Vagina (tissue), 2 donors: Measurements from ENCODE around the gene GRIK3. TPM values are rescaled to one million over a fixed set of nuclear protein-coding genes. Genes with fewer than 3 reads are reported as not detected.

ENCODE experiments used
- DNase-seq, 2 donors: peaks; one replicate each; pipeline ENCODE4 v3.0.0-alpha.2; 2017; ENCODE audit errors: extremely low spot score in 2 of 2
- H3K27ac ChIP-seq: fragments of 200-600 bp; sonication (generic); one replicate; pipeline ENCODE4 v1.5.1; 2019
- H3K27me3 ChIP-seq: fragments of 200-600 bp; sonication (generic); one replicate; pipeline ENCODE4 v1.5.1; 2019
- H3K36me3 ChIP-seq, 2 donors: fragments of 200-600 bp; sonication (generic); one replicate each; pipeline ENCODE4 v1.5.1; 2017 to 2019
- H3K4me1 ChIP-seq: fragments of 200-600 bp; sonication (generic); one replicate; pipeline ENCODE4 v1.5.1; 2019
- H3K4me3 ChIP-seq, 2 donors: fragments of 200-600 bp; sonication (generic); 1 replicate in 1 of 2; 2 replicates in 1 of 2; pipeline ENCODE4 v1.5.1; 2016 to 2019
- H3K9me3 ChIP-seq: fragments of 200-600 bp; sonication (generic); one replicate; pipeline ENCODE4 v1.5.1; 2019
- CTCF ChIP-seq, 3 experiments: fragments of 450-650 bp in 2 of 3; fragments of 200-600 bp in 1 of 3; sonication (generic) in 1 of 3; IDR thresholded peaks; one replicate each; pipeline ENCODE4 v1.5.1; 2017 to 2019; ENCODE audit warnings: antibody characterized with exemption in 3 of 3, mild to moderate bottlenecking in 2 of 3, moderate library complexity in 2 of 3
- POLR2A ChIP-seq, 2 donors: fragments of 450-650 bp; IDR thresholded peaks; one replicate each; pipeline ENCODE4 v1.6.1; 2017; ENCODE audit warnings: antibody characterized with exemption in 2 of 2, mild to moderate bottlenecking in 2 of 2, moderate library complexity in 2 of 2
- POLR2AphosphoS5 ChIP-seq, 2 donors: sonication (generic); formaldehyde crosslinking; IDR thresholded peaks; one replicate each; pipeline ENCODE4 v1.9.0; 2017; ENCODE audit warnings: antibody characterized with exemption in 2 of 2, mild to moderate bottlenecking in 2 of 2, low read depth in 1 of 2; ENCODE audit not compliant: insufficient read depth in 1 of 2
- intact Hi-C: fragments of 100-400 bp; cut with DNase I; formaldehyde crosslinking; loops from one replicate; pipeline ENCODE4 v1.15.1; 2023
- total RNA-seq: library from RNA; depleted of rRNA; stranded (reverse); fragments of >200 nt; gene quantifications from one replicate; pipeline ENCODE4 v1.2.3, GENCODE V29; 2016

Gene GRIK3
- total RNA-seq, 1 donor from 2014 or later, result 0.74 TPM

- intact Hi-C loops, result no loop called here
These were observed 203.0 kb downstream of the GRIK3 start for GRCh38 chr1:36831186-36831810.

GRCh38 chr1:36829961-36830360 lies 204.4 kb downstream of the GRIK3 start:
- Histone ChIP-seq H3K9me3 (no peaks in the 10 kb centered on the region), H3K36me3 (no peaks in the 10 kb centered on the region), H3K4me3 (no peak overlapping the region), H3K27ac (no peak overlapping the region), H3K27me3 (no peaks in the 10 kb centered on the region), H3K4me1 (no peaks in the 10 kb centered on the region)
- no peak for DNase-seq
- no peak for TF ChIP-seq CTCF (IDR thresholded peaks at IDR 0.05)
- intact Hi-C loops, result no loop called here

More at GRCh38 chr1:36831186-36831810, 203.0 kb downstream of the GRIK3 start:
- no peaks in the 10 kb centered on the region for H3K4me1 ChIP-seq
- H3K27ac ChIP-seq, result no peak overlapping the region
- no peak for DNase-seq
- TF ChIP-seq CTCF (IDR thresholded peaks at IDR 0.05) (no peak), POLR2A (IDR thresholded peaks at IDR 0.05) (no peak), POLR2AphosphoS5 (IDR thresholded peaks at IDR 0.05; ENCODE audit: insufficient read depth in 1 of 2, low read depth in 1 of 2) (no peak)
- H3K4me3 ChIP-seq, result no peak overlapping the region
- no peaks in the 10 kb centered on the region for H3K36me3 ChIP-seq
- H3K27me3 ChIP-seq, result no peaks in the 10 kb centered on the region
- H3K9me3 ChIP-seq, result no peaks in the 10 kb centered on the region

- no peaks in the 10 kb centered on the region for H3K4me1 ChIP-seq
- no peaks in the 10 kb centered on the region for H3K27me3 ChIP-seq
- TF ChIP-seq CTCF (IDR thresholded peaks at IDR 0.05) (no peak), POLR2AphosphoS5 (IDR thresholded peaks at IDR 0.05; ENCODE audit: insufficient read depth in 1 of 2, low read depth in 1 of 2) (no peak), POLR2A (IDR thresholded peaks at IDR 0.05) (no peak)
- H3K36me3 ChIP-seq, result no peaks in the 10 kb centered on the region
- H3K27ac ChIP-seq, result no peak overlapping the region
- H3K4me3 ChIP-seq, result no peak overlapping the region
- DNase-seq, result no peak
- intact Hi-C loops, result no loop called here
- no peaks in the 10 kb centered on the region for H3K9me3 ChIP-seq
These were observed 205.2 kb downstream of the GRIK3 start for GRCh38 chr1:36829066-36829465.

DNA sequence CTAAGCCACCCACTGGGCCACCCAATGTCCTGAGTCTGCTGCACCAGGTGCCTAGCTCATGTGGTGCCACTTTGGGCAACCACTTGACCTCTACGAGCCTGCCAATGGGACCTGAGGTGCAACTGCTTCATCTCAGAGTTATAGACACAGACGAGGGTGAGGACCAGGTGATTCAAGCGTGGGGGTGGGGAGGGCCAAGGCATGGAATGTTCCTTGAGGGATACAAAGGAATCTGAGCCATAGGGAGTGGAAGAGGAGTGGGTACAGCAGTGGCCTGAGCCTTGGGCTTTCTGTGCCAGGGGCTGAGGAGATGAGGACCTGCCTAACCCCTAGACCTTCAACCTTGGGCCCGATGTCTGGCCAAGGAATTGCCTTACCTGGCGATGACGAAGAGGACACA lies 209.1 kb downstream of the GRIK3 start:
- intact Hi-C loops, result no loop called here
- no peaks in the 10 kb centered on the region for H3K9me3 ChIP-seq

More for the DNA sequence above, 209.1 kb downstream of the GRIK3 start:
- no peaks in the 10 kb centered on the region for H3K4me1 ChIP-seq
- H3K27ac ChIP-seq, result no peak overlapping the region
- no peak overlapping the region for H3K4me3 ChIP-seq
- H3K27me3 ChIP-seq, result no peaks in the 10 kb centered on the region
- no peak for TF ChIP-seq POLR2A (IDR thresholded peaks at IDR 0.05)
- no peak for TF ChIP-seq CTCF (IDR thresholded peaks at IDR 0.05)
- no peak for TF ChIP-seq POLR2AphosphoS5 (IDR thresholded peaks at IDR 0.05; ENCODE audit: insufficient read depth in 1 of 2, low read depth in 1 of 2)
- DNase-seq, result no peak
- no peaks in the 10 kb centered on the region for H3K36me3 ChIP-seq
